ENCODE data around the gene RSRC1.

- TF ChIP-seq NR0B2 (CRISPR knock-in tag; IDR thresholded peaks at IDR 0.05) = no peak
- TF ChIP-seq HDAC6 (IDR thresholded peaks at IDR 0.05; ENCODE audit: low read depth, low read length) = no peak
- TF ChIP-seq MAZ (IDR thresholded peaks at IDR 0.05; ENCODE audit: borderline replicate concordance, low read depth, low read length) = no peak
- TF ChIP-seq MAZ (CRISPR knock-in tag; IDR thresholded peaks at IDR 0.05; ENCODE audit: low read depth) = no peak
- TF ChIP-seq MXI1 (IDR thresholded peaks at IDR 0.05; ENCODE audit: borderline replicate concordance, low read depth, low read length) = no peak
- TF ChIP-seq NFIC (IDR thresholded peaks at IDR 0.05; ENCODE audit: low read length) = peak; percentile 69; the same call in 1 of the 2 replicates
- TF ChIP-seq PHF8 (CRISPR knock-in tag; IDR thresholded peaks at IDR 0.05) = no peak
- TF ChIP-seq PHF20 (CRISPR knock-in tag; IDR thresholded peaks at IDR 0.05) = no peak
- TF ChIP-seq, protein P1, sequence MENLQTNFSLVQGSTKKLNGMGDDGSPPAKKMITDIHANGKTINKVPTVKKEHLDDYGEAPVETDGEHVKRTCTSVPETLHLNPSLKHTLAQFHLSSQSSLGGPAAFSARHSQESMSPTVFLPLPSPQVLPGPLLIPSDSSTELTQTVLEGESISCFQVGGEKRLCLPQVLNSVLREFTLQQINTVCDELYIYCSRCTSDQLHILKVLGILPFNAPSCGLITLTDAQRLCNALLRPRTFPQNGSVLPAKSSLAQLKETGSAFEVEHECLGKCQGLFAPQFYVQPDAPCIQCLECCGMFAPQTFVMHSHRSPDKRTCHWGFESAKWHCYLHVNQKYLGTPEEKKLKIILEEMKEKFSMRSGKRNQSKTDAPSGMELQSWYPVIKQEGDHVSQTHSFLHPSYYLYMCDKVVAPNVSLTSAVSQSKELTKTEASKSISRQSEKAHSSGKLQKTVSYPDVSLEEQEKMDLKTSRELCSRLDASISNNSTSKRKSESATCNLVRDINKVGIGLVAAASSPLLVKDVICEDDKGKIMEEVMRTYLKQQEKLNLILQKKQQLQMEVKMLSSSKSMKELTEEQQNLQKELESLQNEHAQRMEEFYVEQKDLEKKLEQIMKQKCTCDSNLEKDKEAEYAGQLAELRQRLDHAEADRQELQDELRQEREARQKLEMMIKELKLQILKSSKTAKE (CRISPR knock-in tag; IDR thresholded peaks at IDR 0.05; ENCODE audit: borderline replicate concordance) = no peak
- no peak for TF ChIP-seq CBX2 (IDR thresholded peaks at IDR 0.05; ENCODE audit: low read depth, low read length)
- no peak for TF ChIP-seq CBX2 (CRISPR knock-in tag; IDR thresholded peaks at IDR 0.05; ENCODE audit: low read depth)
- TF ChIP-seq ZC3H4 (CRISPR knock-in tag; IDR thresholded peaks at IDR 0.05; ENCODE audit: borderline replicate concordance) = no peak
- TF ChIP-seq, protein P2, sequence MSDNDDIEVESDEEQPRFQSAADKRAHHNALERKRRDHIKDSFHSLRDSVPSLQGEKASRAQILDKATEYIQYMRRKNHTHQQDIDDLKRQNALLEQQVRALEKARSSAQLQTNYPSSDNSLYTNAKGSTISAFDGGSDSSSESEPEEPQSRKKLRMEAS (IDR thresholded peaks at IDR 0.05) = no peak
- TF ChIP-seq, protein P3, sequence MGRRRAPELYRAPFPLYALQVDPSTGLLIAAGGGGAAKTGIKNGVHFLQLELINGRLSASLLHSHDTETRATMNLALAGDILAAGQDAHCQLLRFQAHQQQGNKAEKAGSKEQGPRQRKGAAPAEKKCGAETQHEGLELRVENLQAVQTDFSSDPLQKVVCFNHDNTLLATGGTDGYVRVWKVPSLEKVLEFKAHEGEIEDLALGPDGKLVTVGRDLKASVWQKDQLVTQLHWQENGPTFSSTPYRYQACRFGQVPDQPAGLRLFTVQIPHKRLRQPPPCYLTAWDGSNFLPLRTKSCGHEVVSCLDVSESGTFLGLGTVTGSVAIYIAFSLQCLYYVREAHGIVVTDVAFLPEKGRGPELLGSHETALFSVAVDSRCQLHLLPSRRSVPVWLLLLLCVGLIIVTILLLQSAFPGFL (CRISPR knock-in tag; IDR thresholded peaks at IDR 0.05) = no peak
- TF ChIP-seq MEF2D (CRISPR knock-in tag; IDR thresholded peaks at IDR 0.05) = no peak
- TF ChIP-seq ZNF564 (CRISPR knock-in tag; IDR thresholded peaks at IDR 0.05) = no peak
These were observed 361.9 kb downstream of the RSRC1 start for GRCh38 chr3:158471639-158472294.

Measured in HepG2 (cell line).